Dendritic cell treated with granulocyte-macrophage colony-stimulating factor and Interleukin-4, amounts not matched to agents 40 ng/mL and 50 ng/mL, for 4 days (primary cell): ENCODE data around the gene SPRR1A.
"Not testable (repeated sequence)": the region's sequence is repeated elsewhere in the genome, so short reads cannot be mapped to it uniquely, and the experiment has no call there.

Experiments
- H3K27ac Mint-ChIP-seq: one replicate; pipeline ENCODE4 v1.8.0; 2022; ENCODE audit warnings: mild to moderate bottlenecking, mixed read lengths
- H3K27me3 Mint-ChIP-seq: one replicate; pipeline ENCODE4 v1.8.0; 2022; ENCODE audit warnings: mild to moderate bottlenecking, mixed read lengths
- H3K36me3 Mint-ChIP-seq: one replicate; pipeline ENCODE4 v1.8.0; 2022; ENCODE audit warnings: low read depth, mixed read lengths
- H3K4me1 Mint-ChIP-seq: one replicate; pipeline ENCODE4 v1.8.0; 2022; ENCODE audit warnings: low read depth, mixed read lengths
- H3K4me3 Mint-ChIP-seq: one replicate; pipeline ENCODE4 v1.8.0; 2022; ENCODE audit warnings: mild to moderate bottlenecking, moderate library complexity, mixed read lengths
- H3K9me3 Mint-ChIP-seq: one replicate; pipeline ENCODE4 v1.8.0; 2022; ENCODE audit warnings: mixed read lengths
- intact Hi-C: fragments of 100-400 bp; cut with micrococcal nuclease; formaldehyde crosslinking; loops from one replicate; pipeline ENCODE4 v1.15.0; 2022

The SPRR1A gene

DNA sequence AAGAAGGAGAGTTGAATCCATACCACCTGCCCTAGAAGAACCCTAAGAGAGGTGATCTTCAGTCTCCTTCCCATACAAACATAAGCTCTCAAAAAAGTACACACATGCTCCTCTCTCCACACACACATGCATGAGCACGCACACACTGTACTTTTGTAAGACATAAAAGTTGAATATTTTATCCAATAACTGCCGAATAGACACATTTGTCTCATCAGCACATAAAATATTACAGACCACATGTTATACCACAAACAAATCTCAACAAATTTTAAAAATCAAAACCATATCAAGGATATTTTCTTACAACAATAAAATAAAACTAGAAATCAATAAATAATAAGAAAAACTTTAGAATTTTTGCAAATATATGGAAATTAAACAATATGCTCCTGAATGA, 2.7 kb downstream of the SPRR1A start:
- Mint-ChIP-seq H3K27ac (no peak overlapping the region), H3K9me3 (no peaks in the 10 kb centered on the region), H3K27me3 (peaks cover 7% of the 10 kb centered on the region), H3K4me3 (no peak overlapping the region), H3K36me3 (no peaks in the 10 kb centered on the region), H3K4me1 (no peaks in the 10 kb centered on the region)
- intact Hi-C loops = no loop called here

DNA sequence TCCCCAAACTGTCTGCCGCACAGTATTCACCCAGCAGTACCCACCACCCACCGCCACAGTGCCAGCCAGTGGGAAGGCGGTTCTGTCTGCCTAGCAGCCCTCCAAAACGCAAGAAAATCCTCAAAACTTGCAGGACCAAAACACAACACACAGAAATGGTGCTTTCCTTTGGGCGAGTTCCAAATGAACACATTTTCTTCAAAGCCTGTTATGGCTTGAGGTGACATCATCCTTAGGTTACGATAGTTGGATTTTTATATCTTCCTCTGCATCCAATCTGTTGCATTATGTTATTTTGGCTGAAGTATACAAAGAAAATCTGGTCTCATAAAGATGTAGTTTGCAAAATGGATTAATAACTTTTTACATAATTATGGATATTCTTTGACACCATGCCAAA, 9.3 kb downstream of the SPRR1A start:
- intact Hi-C loops = no loop called here
- Mint-ChIP-seq H3K9me3 (no peaks in the 10 kb centered on the region), H3K4me1 (no peaks in the 10 kb centered on the region), H3K36me3 (no peaks in the 10 kb centered on the region), H3K27ac (no peak overlapping the region), H3K4me3 (no peak overlapping the region), H3K27me3 (peaks cover 6% of the 10 kb centered on the region)

DNA sequence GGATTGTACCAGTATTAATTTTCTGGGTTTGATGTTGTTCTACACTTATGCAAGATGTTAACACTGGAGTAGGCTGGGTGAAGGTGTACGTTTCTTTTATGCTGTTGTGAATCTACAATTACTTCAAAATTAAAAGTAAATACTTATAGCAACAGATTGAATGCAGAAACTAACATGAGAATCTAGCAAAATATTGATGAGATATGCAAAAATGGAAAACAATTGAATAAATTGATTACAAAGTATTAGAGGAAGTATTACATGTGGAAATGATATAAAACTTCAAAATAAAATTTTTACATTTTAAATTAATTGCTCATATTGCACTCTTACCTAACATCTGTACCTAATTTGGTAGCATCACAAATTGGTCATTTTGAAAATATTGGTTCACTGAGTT, 12.0 kb downstream of the SPRR1A start:
- intact Hi-C loops = no loop called here
- H3K9me3 Mint-ChIP-seq = no peaks in the 10 kb centered on the region
- H3K4me3 Mint-ChIP-seq = no peak overlapping the region
- no peak overlapping the region for H3K27ac Mint-ChIP-seq
- H3K4me1 Mint-ChIP-seq = no peaks in the 10 kb centered on the region
- peaks cover 3% of the 10 kb centered on the region for H3K27me3 Mint-ChIP-seq
- no peaks in the 10 kb centered on the region for H3K36me3 Mint-ChIP-seq

DNA sequence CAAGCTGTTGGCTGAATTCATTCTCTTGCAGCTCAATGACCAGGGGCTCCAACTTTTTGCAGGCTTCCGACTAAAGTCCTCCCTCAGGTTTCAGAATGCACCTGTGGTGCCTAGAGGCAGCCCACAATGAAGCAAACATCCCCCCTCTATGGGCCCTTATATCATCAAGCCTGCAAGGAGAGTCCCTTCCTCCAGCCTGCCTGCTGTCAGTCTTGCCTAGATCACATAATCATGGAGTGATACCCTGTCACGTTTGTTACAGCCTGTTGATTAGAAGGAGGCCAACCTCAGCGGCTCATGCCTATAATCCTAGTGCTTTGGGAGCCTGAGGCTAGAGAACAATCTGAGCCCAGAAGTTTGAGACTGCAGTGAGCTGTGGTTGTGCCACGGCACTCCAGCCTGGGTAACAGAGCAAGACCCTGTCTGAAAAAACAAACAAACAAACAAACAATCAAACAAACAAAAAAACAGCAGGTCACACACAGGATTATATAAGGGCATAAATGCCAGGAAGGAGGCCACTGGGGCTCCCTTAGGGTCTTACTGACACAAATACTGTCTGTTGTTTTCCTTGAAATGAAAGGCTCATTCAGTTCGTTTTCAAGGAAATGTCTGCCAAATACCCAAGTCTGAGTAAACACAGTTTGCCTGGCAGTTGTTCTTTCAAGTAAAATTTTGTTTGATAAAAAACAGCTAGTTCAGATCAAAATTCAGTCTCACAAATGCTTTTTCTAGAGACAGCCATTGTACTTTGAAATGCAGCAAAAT, 12.9 kb downstream of the SPRR1A start:
- Mint-ChIP-seq H3K36me3 (no peaks in the 10 kb centered on the region), H3K4me1 (no peaks in the 10 kb centered on the region), H3K27me3 (peaks cover 3% of the 10 kb centered on the region), H3K27ac (no peak overlapping the region), H3K9me3 (no peaks in the 10 kb centered on the region), H3K4me3 (no peak overlapping the region)
- intact Hi-C loops = no loop called here

DNA sequence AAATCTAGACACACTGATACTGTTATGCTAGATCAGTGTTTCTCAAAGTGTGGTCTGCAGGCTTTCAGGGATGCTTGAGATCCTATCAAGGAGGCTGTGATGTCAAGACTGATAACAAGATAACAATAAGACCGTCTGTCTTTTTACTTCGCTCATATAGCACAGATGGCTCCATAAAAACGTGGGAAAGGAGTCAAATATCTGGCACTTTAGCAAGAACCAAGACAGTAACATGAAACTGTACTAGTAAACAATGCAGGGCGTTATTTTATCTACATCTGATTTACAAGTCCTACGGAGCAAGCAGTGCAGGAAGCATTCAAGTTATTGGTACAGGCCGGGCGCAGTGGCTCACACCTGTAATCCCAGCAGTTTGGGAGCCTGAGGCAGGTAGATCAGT, 14.0 kb downstream of the SPRR1A start:
- Mint-ChIP-seq H3K27me3 (peaks cover 3% of the 10 kb centered on the region), H3K9me3 (no peaks in the 10 kb centered on the region), H3K4me1 (no peaks in the 10 kb centered on the region), H3K4me3 (no peak overlapping the region), H3K27ac (no peak overlapping the region), H3K36me3 (no peaks in the 10 kb centered on the region)
- intact Hi-C loops = no loop called here

DNA sequence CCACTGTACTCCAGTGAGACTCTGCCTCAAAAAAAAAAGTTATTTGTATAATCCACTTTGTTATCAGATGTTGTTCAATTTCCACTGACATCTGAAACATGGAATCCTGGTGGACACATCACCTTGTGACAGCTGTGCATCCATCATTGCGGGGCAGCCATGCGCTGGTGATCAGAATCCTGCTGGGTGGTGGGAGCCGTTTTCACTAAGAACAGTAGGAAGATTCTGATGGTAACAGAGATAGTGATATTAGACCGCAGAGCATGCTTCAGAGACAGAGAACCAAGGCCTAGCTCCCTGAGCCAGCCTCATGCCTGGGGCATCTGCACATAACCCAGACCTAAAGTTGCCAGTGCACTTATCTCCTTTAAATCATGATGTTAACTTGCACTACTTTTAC, 14.6 kb downstream of the SPRR1A start:
- H3K4me3 Mint-ChIP-seq = no peak overlapping the region
- H3K9me3 Mint-ChIP-seq = no peaks in the 10 kb centered on the region
- peaks cover 3% of the 10 kb centered on the region for H3K27me3 Mint-ChIP-seq
- intact Hi-C loops = no loop called here
- H3K36me3 Mint-ChIP-seq = no peaks in the 10 kb centered on the region
- H3K4me1 Mint-ChIP-seq = no peaks in the 10 kb centered on the region
- no peak overlapping the region for H3K27ac Mint-ChIP-seq

DNA sequence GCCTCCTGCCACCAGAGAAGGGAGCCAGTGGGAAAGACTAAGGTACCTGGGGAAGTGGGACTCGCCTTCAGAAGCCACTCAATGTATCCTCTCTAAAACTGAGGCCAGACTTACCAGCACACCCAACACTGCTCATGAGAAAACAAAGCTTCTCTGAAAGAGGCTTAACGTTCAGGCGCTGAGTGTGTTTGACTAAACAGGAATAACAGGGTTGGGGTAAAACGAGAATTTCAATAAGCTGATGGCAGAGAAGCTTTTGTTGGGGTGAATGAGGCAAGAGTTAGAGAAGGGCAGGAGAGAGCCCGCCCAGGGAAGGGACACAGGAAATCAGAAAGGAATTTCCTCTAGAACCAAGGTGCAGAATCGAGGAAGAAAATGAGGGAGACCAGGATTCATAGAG, 15.9 kb downstream of the SPRR1A start:
- Mint-ChIP-seq H3K27ac (no peak overlapping the region), H3K36me3 (no peaks in the 10 kb centered on the region), H3K27me3 (peaks cover 3% of the 10 kb centered on the region), H3K4me3 (no peak overlapping the region), H3K9me3 (no peaks in the 10 kb centered on the region), H3K4me1 (no peaks in the 10 kb centered on the region)
- intact Hi-C loops = no loop called here

DNA sequence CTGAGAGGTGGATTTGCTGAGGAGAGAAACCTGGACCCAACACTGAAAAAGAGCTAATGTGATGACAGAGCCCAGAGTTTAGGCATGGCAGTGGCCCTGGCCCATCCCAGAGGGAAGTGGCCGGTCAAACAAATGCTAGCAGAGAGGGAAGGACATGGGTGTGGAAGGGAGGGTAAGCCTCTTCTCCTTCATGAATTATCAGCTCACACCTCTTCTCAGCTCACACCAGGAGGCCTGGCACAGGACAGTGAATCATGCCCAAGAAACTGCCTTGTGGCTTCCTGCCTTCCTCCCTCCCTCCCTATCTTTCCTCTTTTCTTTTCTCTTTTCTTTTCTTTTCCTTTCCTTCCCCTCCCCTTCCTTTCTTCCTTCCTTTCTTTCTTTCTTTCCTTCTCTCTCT, 16.4 kb downstream of the SPRR1A start:
- intact Hi-C loops = no loop called here
- Mint-ChIP-seq H3K36me3 (no peaks in the 10 kb centered on the region), H3K27me3 (peaks cover 3% of the 10 kb centered on the region), H3K4me1 (no peaks in the 10 kb centered on the region), H3K9me3 (no peaks in the 10 kb centered on the region), H3K4me3 (no peak overlapping the region), H3K27ac (no peak overlapping the region)

DNA sequence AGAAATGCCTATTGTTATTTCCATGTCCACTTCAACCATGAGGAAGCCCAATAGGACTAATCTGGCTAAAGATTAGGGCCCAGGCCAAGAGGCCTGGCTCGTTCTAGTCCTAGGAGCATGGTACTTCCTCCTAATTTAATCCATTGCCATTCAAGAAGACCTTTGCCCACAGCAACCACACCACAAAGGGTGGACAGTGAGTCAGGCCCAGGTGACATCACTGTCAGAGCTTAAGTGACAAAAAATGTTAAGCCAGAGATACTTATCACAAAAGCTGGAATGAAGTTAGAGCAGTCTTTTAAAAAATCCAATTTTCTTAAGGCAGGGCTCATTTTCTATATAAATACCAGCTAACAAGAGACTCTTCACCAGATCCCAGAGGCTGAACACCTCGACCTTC, 17.5 kb downstream of the SPRR1A start, which contains the start of gene SPRR3:
TSS of gene SPRR3 (plus strand) at position 368 of the 400 bp plus-strand sequence. CDS start 1,272 bp downstream, outside the sequence.
- Mint-ChIP-seq H3K4me1 (no peaks in the 10 kb centered on the region), H3K4me3 (no peak within 1 kb of the TSS), H3K27me3 (peaks cover 3% of the 10 kb centered on the region), H3K9me3 (no peaks in the 10 kb centered on the region), H3K27ac (no peak within 1 kb of the TSS), H3K36me3 (no peaks in the 10 kb centered on the region)
- intact Hi-C loops = no loop called here

DNA sequence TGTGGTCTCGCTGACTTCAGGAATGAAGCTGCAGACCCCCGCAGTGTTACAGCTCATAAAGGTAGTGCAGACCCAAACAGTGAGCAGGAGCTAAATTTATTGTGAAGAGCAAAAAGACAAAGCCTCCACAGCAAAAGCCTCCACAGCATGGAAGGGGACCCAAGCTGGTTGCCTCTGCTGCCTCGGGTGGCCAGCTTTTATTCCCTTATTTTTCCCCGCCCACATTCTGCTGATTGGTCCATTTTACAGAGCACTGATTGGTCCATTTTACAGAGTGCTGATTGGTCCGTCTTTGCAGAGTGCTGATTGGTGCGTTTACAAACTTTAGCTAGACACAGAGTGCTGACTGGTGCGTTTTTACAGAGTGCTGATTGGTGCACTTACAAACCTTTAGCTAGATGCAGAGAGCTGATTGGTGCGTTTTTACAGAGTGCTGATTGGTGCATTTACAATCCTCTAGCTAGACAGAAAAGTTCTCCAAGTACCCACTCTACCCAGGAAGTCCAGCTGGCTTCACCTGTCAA, 27.4 kb downstream of the SPRR1A start:
- H3K27ac Mint-ChIP-seq, H3K27me3 Mint-ChIP-seq, intact Hi-C loops, H3K36me3 Mint-ChIP-seq, H3K4me3 Mint-ChIP-seq, H3K9me3 Mint-ChIP-seq, H3K4me1 Mint-ChIP-seq: not testable (repeated sequence)

DNA sequence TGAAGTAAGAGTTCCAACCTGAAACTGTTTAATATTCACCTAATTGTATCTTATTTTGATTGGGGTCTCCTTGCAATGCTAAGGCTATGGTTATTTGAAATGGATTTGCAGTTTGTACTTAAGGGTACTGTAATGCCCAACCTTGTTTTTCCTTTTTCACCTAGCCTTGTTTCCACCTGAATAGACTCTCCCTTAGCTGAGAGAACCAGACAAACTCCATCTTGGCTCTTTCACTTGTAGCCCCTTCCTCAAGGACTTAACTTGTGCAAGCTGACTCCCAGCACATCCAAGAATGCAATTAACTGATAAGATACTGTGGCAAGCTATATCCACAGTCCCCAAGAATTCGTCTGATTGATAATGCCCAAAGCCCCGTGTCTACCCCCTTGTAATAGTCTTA, 37.9 kb downstream of the SPRR1A start:
- H3K36me3 Mint-ChIP-seq, H3K9me3 Mint-ChIP-seq, H3K4me1 Mint-ChIP-seq, H3K4me3 Mint-ChIP-seq, H3K27ac Mint-ChIP-seq, intact Hi-C loops: not testable (repeated sequence)
- peaks cover 18% of the 10 kb centered on the region for H3K27me3 Mint-ChIP-seq

DNA sequence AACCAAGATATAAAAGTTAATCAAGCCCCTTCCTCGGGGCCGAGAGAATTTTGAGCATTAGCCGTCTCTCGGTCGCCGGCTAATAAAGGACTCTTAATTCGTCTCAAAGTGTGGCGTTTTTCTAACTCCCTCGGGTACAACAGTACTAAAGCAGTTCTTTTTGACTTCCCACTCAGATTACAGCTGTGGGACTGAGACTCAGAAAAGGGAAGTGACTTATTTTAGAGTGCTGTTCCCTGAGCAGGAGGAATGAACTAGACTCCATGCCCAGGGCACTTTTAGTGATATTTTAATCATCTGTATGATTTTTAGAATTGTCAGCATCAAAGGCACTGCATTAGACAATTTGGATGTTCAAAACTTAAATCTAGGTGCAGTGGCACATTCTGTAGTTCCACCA, 38.5 kb downstream of the SPRR1A start:
- H3K27ac Mint-ChIP-seq, H3K36me3 Mint-ChIP-seq, H3K4me3 Mint-ChIP-seq, intact Hi-C loops, H3K9me3 Mint-ChIP-seq, H3K4me1 Mint-ChIP-seq: not testable (repeated sequence)
- peaks cover 18% of the 10 kb centered on the region for H3K27me3 Mint-ChIP-seq

DNA sequence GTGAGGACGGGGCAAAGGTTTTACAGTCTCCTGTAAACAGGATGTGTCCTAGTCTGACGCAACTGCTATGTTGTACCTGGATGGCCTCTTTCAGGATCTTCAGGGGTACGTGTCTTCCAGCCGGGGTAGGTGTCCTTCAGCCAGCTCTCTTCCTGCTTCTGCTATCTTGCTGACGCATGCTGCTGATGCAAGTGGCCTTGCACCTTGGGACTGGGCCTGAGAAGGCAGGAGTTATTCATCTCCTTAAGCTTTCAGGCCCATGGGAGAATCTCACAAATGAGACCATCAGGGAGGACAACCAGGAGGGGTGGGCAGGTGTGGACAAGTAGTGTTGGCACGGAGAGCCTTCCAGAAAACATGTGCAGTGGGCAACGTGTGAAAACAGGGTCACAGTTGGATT, 39.2 kb downstream of the SPRR1A start:
- H3K9me3 Mint-ChIP-seq = no peaks in the 10 kb centered on the region
- no peak overlapping the region for H3K27ac Mint-ChIP-seq
- no peaks in the 10 kb centered on the region for H3K4me1 Mint-ChIP-seq
- intact Hi-C loops = no loop called here
- H3K36me3 Mint-ChIP-seq = no peaks in the 10 kb centered on the region
- peaks cover 21% of the 10 kb centered on the region for H3K27me3 Mint-ChIP-seq
- no peak overlapping the region for H3K4me3 Mint-ChIP-seq

DNA sequence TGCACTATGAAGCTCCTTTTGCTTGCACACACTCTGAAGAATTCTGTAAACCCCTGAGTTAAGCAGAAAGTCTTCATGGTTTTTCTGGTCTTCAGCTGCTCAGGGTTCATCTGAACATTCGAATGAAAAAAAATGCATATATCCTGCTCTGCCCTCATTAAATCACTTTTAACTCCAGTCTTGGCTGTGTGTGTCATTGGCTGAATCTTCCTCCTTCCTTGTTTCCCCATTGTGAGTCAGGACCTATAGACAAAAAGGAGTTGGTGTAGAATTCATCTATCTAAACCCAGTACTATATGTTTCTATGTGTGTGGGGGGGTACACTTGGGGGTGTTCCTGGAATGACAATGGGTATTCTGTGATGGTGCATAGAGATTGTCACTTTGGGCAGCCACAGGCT, 40.5 kb downstream of the SPRR1A start:
- H3K9me3 Mint-ChIP-seq = no peaks in the 10 kb centered on the region
- intact Hi-C loops = no loop called here
- H3K27ac Mint-ChIP-seq = no peak overlapping the region
- H3K4me1 Mint-ChIP-seq = no peaks in the 10 kb centered on the region
- no peaks in the 10 kb centered on the region for H3K36me3 Mint-ChIP-seq
- no peak overlapping the region for H3K4me3 Mint-ChIP-seq
- H3K27me3 Mint-ChIP-seq = peaks cover 16% of the 10 kb centered on the region

DNA sequence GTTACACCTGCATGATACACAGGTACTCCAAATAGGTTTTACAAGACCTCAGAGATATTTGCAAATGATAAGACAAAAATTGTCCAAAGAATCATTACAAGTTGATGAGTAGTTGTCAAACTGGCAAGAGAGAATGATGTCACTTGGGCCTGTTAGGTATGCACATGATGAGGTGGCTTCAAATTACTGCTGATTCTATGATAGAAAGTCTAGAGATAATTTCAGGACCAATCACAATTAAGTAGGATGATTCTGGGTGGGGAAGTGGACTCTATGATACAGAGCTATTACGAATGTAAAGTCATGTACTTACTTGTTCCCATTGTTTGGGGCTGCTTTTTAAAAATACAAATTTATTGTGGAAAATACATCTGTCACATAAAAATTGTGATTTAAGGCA, 41.9 kb downstream of the SPRR1A start:
- Mint-ChIP-seq H3K9me3 (no peaks in the 10 kb centered on the region), H3K27ac (no peak overlapping the region), H3K4me3 (no peak overlapping the region), H3K36me3 (no peaks in the 10 kb centered on the region), H3K27me3 (peaks cover 10% of the 10 kb centered on the region), H3K4me1 (no peaks in the 10 kb centered on the region)
- intact Hi-C loops = no loop called here
